DND-41 (cell line): ENCODE measurements around the gene VENTX.

Experiments
- CTCF ChIP-seq: IDR thresholded peaks from 2 replicates; pipeline ENCODE4 v1.5.1; 2012; ENCODE audit warnings: borderline replicate concordance, low read length, moderate library complexity, mild to moderate bottlenecking; ENCODE audit not compliant: poor library complexity, severe bottlenecking; ENCODE audit errors: extremely low read depth
- EZH2 ChIP-seq: IDR thresholded peaks from 3 replicates; pipeline ENCODE4 v1.6.1; 2012; ENCODE audit warnings: borderline replicate concordance, low read depth, mild to moderate bottlenecking, moderate library complexity, low read length, inconsistent platforms; ENCODE audit not compliant: severe bottlenecking

DNA sequence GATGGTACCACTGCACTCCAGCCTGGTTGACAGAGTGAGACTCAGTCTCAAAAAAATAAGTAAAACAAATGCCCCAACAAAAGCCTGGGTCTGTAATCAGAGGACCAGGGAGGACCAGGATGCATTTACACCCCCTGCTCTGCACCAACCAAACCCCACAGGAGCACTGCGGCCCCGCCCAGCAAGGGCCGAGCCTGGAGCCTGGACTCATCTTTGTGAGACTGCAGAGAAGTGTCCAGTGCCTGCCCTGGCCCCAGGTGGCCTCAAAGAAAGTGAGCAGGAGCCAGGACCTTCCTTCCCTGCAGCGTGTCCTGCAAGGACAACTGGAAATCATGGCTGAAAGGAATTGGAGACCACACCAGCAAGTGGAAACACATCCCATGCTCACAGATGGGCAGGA lies 46.0 kb upstream of the VENTX start:
- TF ChIP-seq CTCF (no peak), EZH2 (no peak)
